ENCODE measurements around the gene PDZRN3.
"Not testable (repeated sequence)": the region's sequence is repeated elsewhere in the genome, so short reads cannot be mapped to it uniquely, and the experiment has no call there.

The PDZRN3 gene

GRCh38 chr3:73586628-73587027 lies 38.1 kb downstream of the PDZRN3 start:
- no peak for DNase-seq (ENCODE audit: low spot score)

- no peak for DNase-seq (ENCODE audit: low spot score)
These were observed 38.6 kb downstream of the PDZRN3 start for GRCh38 chr3:73586190-73586589.

- no peak for DNase-seq (ENCODE audit: low spot score)
These were observed 39.9 kb downstream of the PDZRN3 start for GRCh38 chr3:73584873-73585272.

DNA sequence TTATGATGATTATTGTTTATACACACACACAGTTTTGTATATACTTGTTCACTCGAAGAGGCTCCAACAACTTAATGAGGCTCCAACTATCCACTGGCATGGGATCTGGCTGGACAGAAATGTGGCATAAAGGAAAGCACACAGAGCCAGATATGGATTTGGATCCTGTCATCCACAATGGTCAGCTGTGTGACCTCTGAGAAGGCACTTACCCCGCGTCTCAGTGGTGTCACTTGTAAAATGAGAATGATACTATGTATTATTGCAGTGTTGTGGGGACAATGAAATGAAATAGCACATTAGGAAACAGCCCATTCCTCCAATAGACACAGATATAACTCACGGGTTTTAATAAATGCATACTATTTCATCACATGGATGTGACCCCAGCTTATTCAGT lies 42.2 kb downstream of the PDZRN3 start:
- DNase-seq (ENCODE audit: low spot score): no peak

GRCh38 chr3:73581134-73581846 lies 43.5 kb downstream of the PDZRN3 start:
- no peak for DNase-seq (ENCODE audit: low spot score)

GRCh38 chr3:73580343-73580742 lies 44.4 kb downstream of the PDZRN3 start:
- DNase-seq (ENCODE audit: low spot score): no peak

DNA sequence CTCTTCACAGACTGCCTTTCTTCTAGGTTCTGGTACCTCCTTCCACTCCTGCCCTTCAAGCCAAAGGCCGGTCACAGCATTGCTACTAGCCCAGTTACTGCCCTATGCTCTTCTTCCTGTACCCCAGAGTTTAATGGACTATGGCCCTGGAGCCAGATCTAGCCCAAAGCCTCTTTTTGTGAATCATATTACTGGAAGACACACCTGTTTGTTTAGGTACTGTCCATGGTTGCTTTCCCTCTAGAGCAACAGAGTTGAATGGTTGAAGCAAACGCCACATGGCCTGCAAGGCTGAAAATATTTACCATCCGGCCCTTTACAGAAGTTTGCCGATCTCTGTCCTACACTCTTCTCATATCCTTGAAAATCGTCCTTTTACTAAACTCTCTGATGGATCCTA lies 47.0 kb downstream of the PDZRN3 start:
- no peak for DNase-seq (ENCODE audit: low spot score)

DNA sequence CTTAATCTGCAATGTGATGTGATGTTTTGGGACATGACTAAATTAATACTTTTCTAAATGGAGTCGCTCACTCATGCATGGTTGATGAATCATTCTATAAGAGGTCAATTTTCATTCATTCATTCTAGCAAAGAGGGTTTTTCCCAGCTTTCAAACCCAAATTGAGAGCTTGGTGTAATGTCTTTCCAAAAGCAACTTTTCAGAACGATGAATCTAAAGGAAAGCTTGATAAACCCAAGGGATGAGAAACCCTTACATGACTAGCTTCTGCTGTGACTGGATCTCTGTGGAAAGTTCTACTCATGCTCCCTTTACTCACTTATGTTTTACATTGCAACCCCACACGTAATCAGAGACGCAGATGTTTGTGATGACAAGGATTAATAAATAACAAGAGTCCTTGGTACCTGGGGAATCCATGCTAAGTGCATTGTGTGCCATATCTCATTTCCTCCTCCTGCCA lies 47.7 kb downstream of the PDZRN3 start:
- no peak for DNase-seq (ENCODE audit: low spot score)

- DNase-seq (ENCODE audit: low spot score): no peak
These were observed 48.8 kb downstream of the PDZRN3 start for GRCh38 chr3:73575953-73576352.

GRCh38 chr3:73575519-73575918 lies 49.2 kb downstream of the PDZRN3 start:
- DNase-seq (ENCODE audit: low spot score): no peak

GRCh38 chr3:73573204-73573603 lies 51.5 kb downstream of the PDZRN3 start:
- DNase-seq (ENCODE audit: low spot score): no peak

DNA sequence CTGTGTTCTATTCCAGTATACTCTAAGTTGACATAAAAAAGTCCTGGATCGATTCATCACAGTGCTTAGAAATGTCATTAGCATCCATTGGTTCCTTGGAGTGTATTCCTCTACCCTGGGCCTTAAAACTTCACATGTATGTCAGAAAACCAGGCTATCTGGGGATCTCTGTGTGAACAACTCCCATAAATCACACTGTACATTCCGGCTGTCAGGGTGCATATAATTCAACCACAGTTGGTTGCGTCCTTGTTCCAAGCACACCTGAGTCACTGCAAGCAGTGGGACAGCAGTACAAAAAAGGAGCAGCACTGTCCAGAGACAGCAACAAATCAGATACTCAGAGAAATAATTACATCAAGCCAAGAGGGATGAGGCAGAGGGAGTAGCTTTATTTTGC lies 52.4 kb downstream of the PDZRN3 start:
- no peak for DNase-seq (ENCODE audit: low spot score)

DNA sequence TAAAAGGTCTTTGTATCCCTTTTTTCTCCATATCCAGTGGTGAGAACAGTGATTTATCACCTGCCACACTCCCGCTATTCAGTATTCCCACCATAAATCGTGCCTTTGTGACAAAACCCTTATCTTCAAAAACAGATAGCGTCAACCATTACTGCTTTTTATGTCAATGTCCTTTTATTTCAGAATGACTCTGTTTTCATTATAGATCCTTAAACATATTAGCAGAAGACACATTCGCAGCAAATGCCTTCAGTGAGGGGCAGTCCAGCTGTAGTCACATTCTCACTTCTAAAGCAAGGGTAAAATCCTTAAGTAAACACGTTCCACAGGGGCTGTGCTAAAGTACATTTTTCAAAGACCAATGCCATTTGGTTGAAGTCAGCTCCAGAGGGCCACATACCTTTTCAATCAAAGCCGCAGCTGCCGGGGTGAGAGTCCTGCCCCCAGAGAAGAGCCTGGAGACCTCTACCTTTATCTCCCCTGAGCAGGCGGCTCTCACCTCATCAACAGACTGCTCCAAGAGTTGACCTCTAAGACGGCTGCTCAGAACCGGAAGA lies 53.4 kb downstream of the PDZRN3 start:
- DNase-seq (ENCODE audit: low spot score): no peak

DNA sequence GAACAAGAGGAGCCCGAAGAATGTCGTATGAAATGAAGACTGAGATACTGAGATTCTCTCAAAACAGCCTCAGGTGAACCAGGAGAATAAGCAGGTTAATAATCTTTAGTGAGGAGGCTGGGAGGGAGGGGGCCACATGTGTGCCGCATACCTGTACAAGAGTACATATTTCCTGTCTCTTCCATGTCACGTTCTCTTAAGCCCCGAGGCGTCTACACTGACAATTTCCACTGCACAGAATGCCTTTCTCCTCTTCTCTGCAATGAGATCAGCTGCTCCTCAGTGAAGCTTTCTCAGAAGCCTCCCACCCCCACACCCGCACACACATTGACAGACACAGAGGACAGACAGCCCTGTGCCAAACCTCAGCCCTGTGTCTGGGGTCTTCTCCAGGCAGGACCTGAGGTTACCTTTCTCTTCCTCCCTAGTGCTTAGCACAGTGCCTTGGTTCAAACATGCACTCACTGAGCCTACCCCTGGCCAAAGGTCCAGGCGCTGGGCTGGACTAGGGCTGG lies 55.4 kb downstream of the PDZRN3 start:
- DNase-seq (ENCODE audit: low spot score): no peak

- no peak for DNase-seq (ENCODE audit: low spot score)
These were observed 56.3 kb downstream of the PDZRN3 start for GRCh38 chr3:73568371-73568862.

DNA sequence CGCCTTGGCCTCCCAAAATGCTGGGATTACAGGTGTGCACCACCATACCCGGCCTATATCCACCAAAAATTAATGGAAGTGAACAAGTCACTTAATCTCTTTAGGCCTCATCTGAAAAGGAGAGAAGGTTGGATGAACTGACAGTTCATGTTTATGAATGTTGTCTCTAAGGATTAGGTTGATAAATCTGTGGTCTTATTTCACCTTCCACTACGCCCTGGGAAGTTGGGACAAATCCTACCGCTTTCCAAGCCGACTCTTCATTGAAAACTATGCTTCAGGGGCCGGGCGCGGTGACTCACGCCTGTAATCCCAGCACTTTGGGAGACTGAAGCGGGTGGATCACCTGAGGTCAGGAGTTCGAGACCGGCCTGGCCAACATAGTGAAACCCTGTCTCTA lies 59.4 kb downstream of the PDZRN3 start:
- not testable (repeated sequence) for DNase-seq (ENCODE audit: low spot score)

DNA sequence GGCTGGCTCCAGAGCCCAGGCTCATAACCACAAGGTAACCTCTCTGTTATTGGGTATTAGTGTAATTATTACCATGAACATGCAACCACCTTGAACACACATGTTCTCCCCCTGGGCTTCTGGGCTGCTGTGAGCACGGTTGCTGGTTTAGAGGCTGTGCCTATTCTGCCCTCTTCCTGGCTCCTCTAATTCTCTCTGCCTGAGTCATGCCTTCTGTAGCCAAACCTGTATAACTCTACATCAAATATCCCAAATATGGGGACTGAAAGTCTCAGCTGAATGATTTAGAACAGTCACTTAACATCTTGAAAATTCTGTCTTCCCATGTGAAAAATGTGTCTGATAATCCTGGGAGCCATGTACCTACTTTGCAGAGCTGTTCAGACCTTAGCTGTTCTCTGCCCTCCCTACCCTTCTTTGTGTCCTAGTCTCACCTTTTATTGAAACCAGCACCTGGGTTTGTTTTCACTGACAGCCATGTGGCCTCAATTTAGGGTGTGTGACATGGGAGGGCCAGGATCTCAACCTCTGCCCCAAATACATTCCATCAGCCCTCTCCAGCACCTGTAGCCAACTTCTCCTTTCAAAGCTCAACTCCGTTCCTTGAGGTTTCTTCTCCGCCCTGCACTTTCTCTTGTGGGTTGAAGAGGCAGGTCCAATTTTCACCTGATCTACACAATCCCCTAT lies 60.7 kb downstream of the PDZRN3 start:
- DNase-seq (ENCODE audit: low spot score): no peak

DNA sequence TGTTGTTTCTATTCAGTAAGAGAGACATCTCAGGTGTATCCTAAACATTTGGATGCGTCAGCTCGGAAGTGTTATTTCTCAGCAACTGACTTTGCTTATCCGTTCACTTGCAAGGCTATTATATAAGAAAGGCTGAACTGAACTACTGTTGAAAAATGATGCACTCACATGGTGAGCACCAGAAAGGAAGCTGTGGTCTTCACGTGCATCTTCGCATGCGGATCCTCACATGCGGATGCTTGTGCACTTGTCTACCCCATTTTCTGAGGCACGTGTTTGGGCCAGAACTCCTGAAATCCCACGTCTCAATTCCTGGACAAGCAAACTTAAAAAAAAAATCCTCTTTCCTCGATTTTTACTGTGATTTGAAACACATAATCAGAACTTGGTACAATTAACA lies 63.2 kb downstream of the PDZRN3 start:
- no peak for DNase-seq (ENCODE audit: low spot score)

DNA sequence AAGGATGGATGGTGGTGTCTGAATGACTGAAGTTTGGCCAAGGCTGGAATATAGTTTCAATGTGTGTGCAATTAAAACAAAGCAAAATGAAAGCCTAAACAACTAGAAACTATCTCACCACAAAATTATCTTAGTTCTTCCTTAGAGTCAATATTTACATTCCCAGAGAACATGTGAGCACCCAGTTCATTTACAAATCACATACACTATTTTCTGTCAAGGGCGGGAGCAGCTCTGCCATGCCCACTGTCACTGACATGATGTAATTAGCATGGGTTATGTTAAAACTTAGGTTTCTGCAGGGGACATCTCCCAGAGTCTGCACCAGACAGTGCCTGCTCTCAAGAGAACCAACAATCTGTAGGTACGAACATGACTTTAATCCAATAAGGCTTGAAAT lies 65.0 kb downstream of the PDZRN3 start:
- DNase-seq (ENCODE audit: low spot score): no peak

GRCh38 chr3:73558727-73559075 lies 66.0 kb downstream of the PDZRN3 start:
- no peak for DNase-seq (ENCODE audit: low spot score)

- no peak for DNase-seq (ENCODE audit: low spot score)
These were observed 66.6 kb downstream of the PDZRN3 start for GRCh38 chr3:73557986-73558726.

Data from CD4-positive, alpha-beta T cell treated with Interleukin-6 at 100 ng/mL for 8 hours (primary cell).